ENCODE results near the gene MECR. TPM values are rescaled to one million over a fixed set of nuclear protein-coding genes. Genes with fewer than 3 reads are reported as not detected.
"Not testable (repeated sequence)": the region's sequence is repeated elsewhere in the genome, so short reads cannot be mapped to it uniquely, and the experiment has no call there.

Gene MECR
- total RNA-seq, 1 experiment from 2014 or later, result 35.9 TPM

DNA sequence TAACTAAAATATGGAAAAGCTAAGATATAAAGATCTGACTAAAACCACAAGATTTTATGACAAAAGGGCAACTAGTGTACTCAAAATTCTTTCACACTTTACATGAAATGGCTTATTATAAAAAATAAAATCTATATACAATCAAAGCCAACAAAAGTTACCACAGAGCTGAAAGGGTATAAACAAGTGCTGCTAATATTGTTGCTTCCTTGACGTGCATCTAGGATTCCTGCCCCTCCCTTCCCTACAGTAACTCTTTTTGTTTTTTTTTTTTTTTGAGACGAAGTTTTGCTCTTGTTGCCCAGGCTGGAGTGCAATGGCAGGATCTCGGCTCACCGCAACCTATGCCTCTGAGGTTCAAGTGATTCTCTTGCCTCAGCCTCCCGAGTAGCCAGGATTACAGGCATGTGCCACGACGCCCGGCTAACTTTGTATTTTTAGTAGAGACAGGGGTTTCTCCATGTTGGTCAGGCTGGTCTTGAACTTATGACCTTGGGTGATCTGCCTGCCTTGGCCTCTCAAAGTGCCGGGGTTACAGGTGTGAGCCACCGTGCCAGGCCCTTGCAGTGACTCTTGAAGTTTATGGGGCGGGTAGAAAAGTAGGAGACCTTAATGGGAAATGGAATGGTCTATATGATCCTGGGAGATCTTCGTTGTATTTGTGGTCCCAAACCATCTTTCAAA lies 53.6 kb downstream of the MECR start:
- DNase-seq (ENCODE audit: extremely low read depth, low read depth), result no peak

- no peak for DNase-seq (ENCODE audit: extremely low read depth, low read depth)
Observed at GRCh38 chr1:29176576-29176975, 54.2 kb downstream of the MECR start.

DNA sequence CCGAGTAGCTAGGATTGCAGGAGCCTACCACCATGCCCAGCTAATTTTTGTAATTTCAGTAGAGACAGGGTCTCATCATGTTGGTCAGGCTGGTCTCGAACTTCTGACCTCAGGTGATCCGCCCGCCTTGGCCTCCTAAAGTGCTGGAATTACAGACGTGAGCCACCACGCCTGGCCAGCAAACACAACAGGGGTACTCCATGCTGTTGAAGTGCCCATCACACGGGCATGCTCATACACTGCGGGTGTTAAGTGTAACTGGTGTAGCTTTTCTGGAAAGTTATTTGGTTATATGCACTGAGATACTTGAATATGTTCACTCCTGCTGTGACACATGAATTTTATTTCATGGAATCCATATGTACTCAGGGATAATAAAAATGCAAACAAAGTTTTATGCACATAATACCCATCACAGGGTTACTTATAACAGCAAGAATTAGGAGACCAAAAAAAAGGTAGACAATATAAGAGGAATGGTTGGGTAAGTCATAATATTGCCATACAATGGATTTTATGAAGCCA lies 58.3 kb downstream of the MECR start:
- no peak for DNase-seq (ENCODE audit: extremely low read depth, low read depth)

- no peak for DNase-seq (ENCODE audit: extremely low read depth, low read depth)
Observed at GRCh38 chr1:29171521-29171920, 59.2 kb downstream of the MECR start.

- DNase-seq (ENCODE audit: extremely low read depth, low read depth), result no peak
Observed at GRCh38 chr1:29171089-29171488, 59.6 kb downstream of the MECR start.

DNA sequence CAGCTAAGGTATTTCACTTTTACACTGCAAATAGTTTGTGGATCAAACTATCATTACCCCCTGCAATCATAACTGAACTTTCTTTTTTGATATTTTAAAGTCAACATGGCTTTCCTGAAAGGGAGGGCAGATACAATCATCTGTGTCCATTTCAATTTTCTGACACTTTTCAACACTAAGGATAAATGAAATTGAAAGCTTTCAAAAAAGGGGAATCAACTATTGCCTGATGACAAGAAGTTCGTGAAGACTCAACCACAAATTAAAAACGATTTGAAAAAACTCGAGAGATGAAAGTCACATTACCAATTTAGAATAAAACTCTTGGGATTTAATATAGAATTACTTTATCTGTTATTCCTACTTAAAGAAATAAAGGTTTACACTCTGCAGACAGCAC lies 60.8 kb downstream of the MECR start:
- DNase-seq (ENCODE audit: extremely low read depth, low read depth), result no peak

DNA sequence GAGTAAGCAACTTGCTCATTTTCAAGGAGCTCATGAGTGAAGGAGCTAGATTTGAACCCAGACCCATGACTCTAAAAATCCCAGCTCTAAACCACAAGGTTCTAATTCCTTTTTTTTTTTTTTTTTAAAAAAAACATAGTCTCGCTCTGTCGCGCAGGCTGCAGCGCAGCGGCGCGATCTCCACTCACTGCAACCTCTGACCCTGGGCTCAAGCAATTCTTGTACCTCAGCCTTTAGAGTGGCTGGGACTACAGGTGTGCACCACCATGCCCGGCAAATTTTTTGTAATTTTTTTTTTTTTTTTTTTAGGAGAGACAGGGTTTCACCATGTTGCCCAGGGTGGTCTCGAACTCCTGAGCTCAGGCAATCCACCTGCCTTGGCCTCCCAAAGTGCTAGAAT lies 62.8 kb downstream of the MECR start:
- DNase-seq (ENCODE audit: extremely low read depth, low read depth), result no peak

DNA sequence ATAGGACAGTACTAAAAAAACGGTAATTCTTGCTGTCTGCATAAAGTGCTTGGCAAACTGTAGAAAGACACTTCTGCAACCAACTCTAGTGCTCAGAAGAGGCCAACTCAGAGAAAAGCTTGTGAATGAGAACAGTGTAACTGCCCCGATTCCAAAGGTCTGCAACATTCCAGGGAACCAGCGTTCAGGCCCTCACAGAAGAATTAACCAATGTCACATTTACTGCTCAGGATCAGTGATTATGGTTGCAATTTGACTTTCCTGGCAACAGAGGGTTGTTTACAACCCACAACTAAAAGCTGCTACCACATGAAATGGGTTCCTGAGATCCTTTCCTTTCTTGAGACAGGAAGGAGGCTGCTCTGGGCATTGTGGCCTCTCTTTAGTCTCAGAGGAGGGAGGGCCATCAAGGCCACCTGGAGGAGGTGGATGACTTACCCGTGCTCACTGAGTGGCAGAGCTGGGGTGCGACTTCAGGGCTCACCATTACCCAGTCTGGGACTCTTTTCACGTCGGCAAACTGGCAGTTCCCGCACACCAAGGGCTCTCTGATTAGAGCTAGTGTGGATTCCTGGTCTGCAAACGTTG lies 64.3 kb downstream of the MECR start:
- no peak for DNase-seq (ENCODE audit: extremely low read depth, low read depth)

- no peak for DNase-seq (ENCODE audit: extremely low read depth, low read depth)
Observed at GRCh38 chr1:29164588-29164987, 66.1 kb downstream of the MECR start.

DNA sequence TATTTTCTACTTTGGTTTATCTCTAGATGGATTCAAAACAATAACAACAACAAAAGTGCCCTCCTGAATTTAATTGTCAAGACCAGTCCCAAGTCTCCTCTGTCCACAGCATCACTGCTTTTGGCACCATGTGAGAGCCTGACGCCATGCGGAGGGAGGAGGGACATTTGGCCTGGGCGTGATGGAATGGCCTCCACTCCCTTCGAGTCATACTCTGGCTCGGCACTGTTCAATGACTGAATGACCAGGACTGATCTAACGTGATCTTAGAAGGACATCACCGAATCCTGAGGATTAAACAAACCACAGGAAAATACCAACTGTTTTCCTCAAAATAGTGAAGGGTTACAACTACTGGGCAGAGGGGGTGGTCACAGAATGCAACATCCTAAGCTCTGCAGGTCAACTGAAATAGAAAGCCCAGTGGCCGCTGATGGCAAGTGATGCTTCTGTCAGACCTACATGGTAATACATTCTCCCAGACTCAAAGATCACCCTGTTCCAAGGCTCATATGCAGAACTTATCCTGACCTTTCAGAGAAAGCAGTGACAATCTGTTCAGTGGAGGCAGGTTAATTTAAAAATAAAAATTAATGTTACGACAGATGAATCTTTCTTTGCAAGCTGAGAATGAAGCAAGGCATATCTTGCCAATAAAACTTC lies 68.1 kb downstream of the MECR start:
- no peak for DNase-seq (ENCODE audit: extremely low read depth, low read depth)

DNA sequence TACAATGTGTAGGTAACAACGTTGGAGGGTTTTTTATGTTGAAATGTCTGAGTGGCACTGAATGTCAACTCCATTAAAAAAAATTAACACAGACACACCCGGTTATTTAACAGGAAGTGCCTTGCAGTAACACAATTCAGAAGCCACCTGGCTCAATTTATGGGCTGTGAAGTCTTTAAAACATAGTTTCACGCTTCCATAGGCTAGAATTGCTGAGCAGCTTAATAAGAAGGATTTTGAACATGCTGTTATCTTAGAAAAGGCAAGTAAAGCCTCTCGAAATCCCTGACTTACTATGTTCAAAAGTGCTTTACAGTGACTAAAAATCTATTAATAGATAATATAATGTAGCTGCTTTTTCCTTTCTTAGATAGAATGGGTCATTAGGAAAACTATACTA lies 68.7 kb downstream of the MECR start:
- no peak for DNase-seq (ENCODE audit: extremely low read depth, low read depth)

DNA sequence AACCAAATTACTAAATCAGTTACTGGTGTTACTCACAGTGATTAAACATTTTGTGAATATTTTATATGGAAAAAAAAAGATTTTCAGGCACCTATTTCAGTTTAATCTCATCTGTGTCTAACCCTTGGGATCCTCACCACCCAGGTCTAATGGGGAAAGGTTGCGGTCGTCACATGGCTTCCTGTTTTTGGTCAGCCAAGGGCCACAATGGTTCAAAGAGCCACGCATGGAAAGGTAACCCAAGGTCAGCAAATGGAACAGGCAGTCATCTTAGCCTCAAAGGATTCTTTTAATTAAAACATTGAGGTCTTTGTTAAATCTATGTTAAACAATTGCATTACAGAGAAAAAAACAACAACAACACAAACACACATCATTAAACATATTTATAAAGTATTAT lies 71.0 kb downstream of the MECR start:
- DNase-seq (ENCODE audit: extremely low read depth, low read depth), result no peak

DNA sequence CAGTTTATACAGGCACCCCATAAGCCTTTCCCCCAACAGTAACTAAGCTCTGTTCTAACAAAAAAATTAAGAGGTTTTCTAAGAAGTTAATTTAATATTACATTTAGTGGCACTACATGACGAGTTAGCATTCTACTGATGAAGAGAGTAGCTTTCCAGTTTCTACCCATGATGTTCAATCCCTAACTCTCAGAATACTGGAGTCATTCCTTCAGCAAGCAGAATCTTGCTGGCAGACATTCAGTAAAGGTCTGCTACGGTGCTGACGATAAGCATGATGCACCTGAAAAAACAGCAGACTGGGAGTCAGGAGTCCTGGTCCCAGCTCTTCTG lies 73.5 kb downstream of the MECR start:
- DNase-seq (ENCODE audit: extremely low read depth, low read depth), result no peak

GRCh38 chr1:29156543-29157268 lies 74.0 kb downstream of the MECR start:
- DNase-seq (ENCODE audit: extremely low read depth, low read depth), result no peak

- DNase-seq (ENCODE audit: extremely low read depth, low read depth), result no peak
Observed at GRCh38 chr1:29152046-29152805, 78.5 kb downstream of the MECR start.

DNA sequence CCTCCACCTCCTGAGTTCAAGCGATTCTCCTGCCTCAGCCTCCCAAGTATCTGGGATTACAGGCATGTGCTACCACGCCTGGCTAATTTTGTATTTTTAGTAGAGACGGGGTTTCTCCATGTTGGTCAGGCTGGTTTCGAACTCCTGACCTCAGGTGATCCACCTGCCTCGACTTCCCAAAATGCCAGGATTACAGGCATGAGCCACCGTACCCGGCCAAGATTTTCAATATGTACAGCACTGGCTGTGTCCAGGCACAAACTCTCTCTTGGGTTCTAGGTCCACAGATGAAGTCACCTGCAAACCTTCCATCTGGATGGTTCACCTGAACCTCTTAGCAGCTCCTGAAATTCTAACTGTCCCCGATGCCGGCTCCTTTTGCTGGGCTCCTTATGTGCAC lies 80.4 kb downstream of the MECR start:
- DNase-seq (ENCODE audit: extremely low read depth, low read depth), result not testable (repeated sequence)

DNA sequence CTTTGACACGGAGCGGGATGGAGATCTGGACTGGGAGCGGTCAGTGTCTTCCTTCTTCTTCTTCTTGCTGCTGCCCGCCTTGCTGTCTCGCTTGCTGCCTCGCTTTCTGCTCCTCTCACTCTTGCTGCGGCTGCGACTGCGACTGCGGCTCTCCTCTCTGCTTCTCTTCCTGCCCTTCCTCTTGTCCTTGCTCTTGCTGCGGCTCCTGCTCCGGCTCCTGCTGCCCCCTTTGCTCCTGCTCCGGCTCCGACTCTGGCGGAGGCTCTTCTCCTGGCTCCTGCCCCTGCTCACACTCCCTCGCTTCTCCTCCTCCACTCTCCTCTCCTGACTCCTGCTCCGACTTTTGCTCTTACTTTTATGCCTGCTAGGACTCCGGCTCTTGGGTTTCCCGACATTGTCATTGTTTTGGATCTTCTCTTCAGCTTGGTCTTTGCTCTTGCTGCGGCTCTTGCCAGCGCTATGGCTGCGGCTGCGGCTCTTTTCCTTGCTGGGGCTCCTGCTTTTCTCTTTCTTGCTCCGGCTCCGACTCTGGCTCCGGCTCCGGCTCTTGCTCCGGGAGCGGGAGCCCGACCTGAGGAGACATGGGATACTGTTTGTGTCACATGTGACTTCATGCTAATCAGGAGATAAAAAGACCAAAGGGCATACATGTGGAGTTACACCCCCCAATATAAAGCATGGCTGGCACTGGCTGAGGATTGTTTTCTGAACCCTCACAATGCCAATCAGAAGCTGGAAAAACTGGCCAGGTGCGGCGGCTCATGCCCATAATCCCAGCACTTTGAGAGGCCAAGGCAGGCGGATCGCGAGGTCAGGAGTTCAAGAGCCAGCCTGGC lies 81.9 kb downstream of the MECR start:
- no peak for DNase-seq (ENCODE audit: extremely low read depth, low read depth)

GRCh38 chr1:29145739-29146437 lies 84.8 kb downstream of the MECR start:
- DNase-seq (ENCODE audit: extremely low read depth, low read depth), result no peak

- DNase-seq (ENCODE audit: extremely low read depth, low read depth), result no peak
Observed at GRCh38 chr1:29144178-29144577, 86.6 kb downstream of the MECR start.

All from NCI-H460 (cell line).